Neural crest cell (in vitro differentiated cells): ENCODE measurements around the gene AP3S2. TPM values are rescaled to one million over a fixed set of nuclear protein-coding genes. Genes with fewer than 3 reads are reported as not detected.

ENCODE experiments used
- DNase-seq: peaks from one replicate; pipeline ENCODE4 v3.0.0; 2021; ENCODE audit warnings: low read depth, mixed read lengths, low spot score
- H3K27ac Mint-ChIP-seq: one replicate; pipeline ENCODE4 v1.8.0; 2021; ENCODE audit warnings: mild to moderate bottlenecking, mixed read lengths; ENCODE audit not compliant: unreplicated experiment
- H3K27me3 Mint-ChIP-seq: 2 replicates; pipeline ENCODE4 v1.8.0; 2021; ENCODE audit warnings: low read depth, mild to moderate bottlenecking, mixed read lengths
- H3K36me3 Mint-ChIP-seq: 2 replicates; pipeline ENCODE4 v1.8.0; 2021; ENCODE audit warnings: low read depth, mild to moderate bottlenecking, mixed read lengths
- H3K4me1 Mint-ChIP-seq: 2 replicates; pipeline ENCODE4 v1.8.0; 2021; ENCODE audit warnings: mixed read lengths
- H3K4me3 Mint-ChIP-seq: one replicate; pipeline ENCODE4 v1.8.0; 2021; ENCODE audit warnings: mild to moderate bottlenecking, mixed read lengths
- H3K9me3 Mint-ChIP-seq: 2 replicates; pipeline ENCODE4 v1.8.0; 2021; ENCODE audit warnings: mixed read lengths
- CTCF ChIP-seq: fragments of 200-600 bp; sonication (generic); conservative IDR thresholded peaks from 2 replicates; pipeline ENCODE4 v1.5.0; 2021; ENCODE audit warnings: antibody characterized with exemption, mild to moderate bottlenecking
- total RNA-seq: library from RNA; stranded (reverse); gene quantifications from 2 replicates; pipeline ENCODE4 v1.2.1, GENCODE V29; 2021

AP3S2 gene
- total RNA-seq, 1 donor from 2014 or later = 31.6 TPM

GRCh38 chr15:89863918-89864317 lies 29.9 kb downstream of the AP3S2 start:
- no peak overlapping the region for H3K27ac Mint-ChIP-seq
- no peak for TF ChIP-seq CTCF
- H3K36me3 Mint-ChIP-seq = peaks cover 8% of the 10 kb centered on the region

GRCh38 chr15:89860891-89861290 lies 32.9 kb downstream of the AP3S2 start:
- no peak for TF ChIP-seq CTCF
- peaks cover 15% of the 10 kb centered on the region for H3K36me3 Mint-ChIP-seq

More at GRCh38 chr15:89863918-89864317, 29.9 kb downstream of the AP3S2 start:
- no peak overlapping the region for H3K4me3 Mint-ChIP-seq
- H3K4me1 Mint-ChIP-seq = no peaks in the 10 kb centered on the region
- DNase-seq = no peak
- no peaks in the 10 kb centered on the region for H3K9me3 Mint-ChIP-seq
- no peaks in the 10 kb centered on the region for H3K27me3 Mint-ChIP-seq

GRCh38 chr15:89860431-89860830 lies 33.4 kb downstream of the AP3S2 start:
- no peak for TF ChIP-seq CTCF
- Mint-ChIP-seq H3K27me3 (no peaks in the 10 kb centered on the region), H3K9me3 (no peaks in the 10 kb centered on the region), H3K4me1 (no peaks in the 10 kb centered on the region), H3K36me3 (peaks cover 12% of the 10 kb centered on the region), H3K27ac (no peak overlapping the region), H3K4me3 (no peak overlapping the region)
- no peak for DNase-seq

More at GRCh38 chr15:89860891-89861290, 32.9 kb downstream of the AP3S2 start:
- no peak overlapping the region for H3K4me3 Mint-ChIP-seq
- H3K27me3 Mint-ChIP-seq = no peaks in the 10 kb centered on the region
- H3K9me3 Mint-ChIP-seq = no peaks in the 10 kb centered on the region
- no peaks in the 10 kb centered on the region for H3K4me1 Mint-ChIP-seq
- DNase-seq = no peak
- H3K27ac Mint-ChIP-seq = no peak overlapping the region

GRCh38 chr15:89858661-89859458 lies 34.9 kb downstream of the AP3S2 start:
- H3K27ac Mint-ChIP-seq = no peak overlapping the region
- no peaks in the 10 kb centered on the region for H3K9me3 Mint-ChIP-seq
- H3K4me1 Mint-ChIP-seq = no peaks in the 10 kb centered on the region
- no peak overlapping the region for H3K4me3 Mint-ChIP-seq
- no peak for TF ChIP-seq CTCF
- H3K36me3 Mint-ChIP-seq = peaks cover 9% of the 10 kb centered on the region
- no peaks in the 10 kb centered on the region for H3K27me3 Mint-ChIP-seq
- DNase-seq = no peak

GRCh38 chr15:89857673-89858072 lies 36.1 kb downstream of the AP3S2 start:
- no peak for TF ChIP-seq CTCF
- Mint-ChIP-seq H3K27me3 (no peaks in the 10 kb centered on the region), H3K9me3 (no peaks in the 10 kb centered on the region), H3K27ac (no peak overlapping the region), H3K36me3 (peaks cover 15% of the 10 kb centered on the region), H3K4me3 (no peak overlapping the region), H3K4me1 (no peaks in the 10 kb centered on the region)
- no peak for DNase-seq
